Activated naive CD4-positive, alpha-beta T cell treated with anti-CD3 and anti-CD28 coated beads, Interleukin-2, amount 50 U/mL, for 16 hours (primary cell): ENCODE measurements around the gene NEMP1.
"Not testable (repeated sequence)": the region's sequence is repeated elsewhere in the genome, so short reads cannot be mapped to it uniquely, and the experiment has no call there.

Experiments used
- DNase-seq: peaks from one replicate; pipeline ENCODE4 v3.0.0-alpha.2; 2020

NEMP1 gene

GRCh38 chr12:57090490-57090889 is 11.9 kb upstream of the NEMP1 start:
- DNase-seq = no peak

DNA sequence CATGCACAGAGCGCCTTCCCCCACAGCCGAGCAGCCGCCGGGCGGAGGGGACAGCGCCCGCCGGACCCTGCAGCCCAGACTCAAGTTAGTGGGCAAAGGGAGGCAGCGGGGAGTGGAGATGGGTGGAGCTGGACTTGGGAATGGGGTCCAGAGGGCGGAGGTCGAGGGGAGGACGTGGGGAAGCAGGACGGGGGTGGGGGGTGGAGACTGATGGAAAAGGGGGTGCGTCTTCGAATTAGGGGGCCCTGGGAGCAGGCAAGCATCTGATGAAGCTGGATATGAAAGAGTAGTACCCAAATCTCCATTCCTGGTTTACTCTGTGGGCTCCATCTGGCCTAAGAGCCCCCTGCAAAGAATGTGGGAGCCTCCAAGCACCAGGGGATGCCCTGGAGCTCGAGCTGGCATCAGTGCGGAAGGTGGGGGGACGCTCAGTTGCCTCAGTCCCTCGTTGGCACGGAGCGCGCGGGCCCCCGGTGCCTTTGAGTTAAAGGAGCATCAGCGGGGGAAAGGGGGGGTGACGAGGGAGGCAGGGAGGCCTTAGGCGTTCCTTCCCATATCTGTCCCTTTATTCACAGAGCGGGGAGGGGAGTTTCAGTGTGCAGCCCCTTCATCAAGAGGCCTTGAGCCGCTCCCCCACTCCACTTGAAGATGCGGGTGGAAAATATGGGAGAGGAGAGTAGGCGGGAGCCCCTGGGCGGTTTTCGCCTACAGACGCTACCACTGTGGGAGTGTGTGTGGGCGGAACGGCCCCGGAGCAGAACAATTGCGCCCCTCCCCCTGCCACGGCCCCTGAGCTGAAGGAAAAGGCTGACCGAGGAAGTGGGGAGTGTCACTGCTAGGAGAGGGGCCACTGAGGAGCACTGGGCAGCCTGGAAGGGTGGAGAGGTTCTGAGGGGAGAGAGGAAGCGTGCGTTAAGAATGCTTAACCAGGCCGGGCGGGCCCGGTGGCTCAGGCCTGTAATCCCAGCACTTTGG is 11.0 kb upstream of the NEMP1 start:
- peak; percentile 73 for DNase-seq

GRCh38 chr12:57088354-57089270 is 10.0 kb upstream of the NEMP1 start, which contains the start of gene NAB2:
TSS of gene NAB2 (plus strand) at chr12:57089114. CDS start at chr12:57089272, 158 bp downstream.
- DNase-seq = peak; percentile 80

DNA sequence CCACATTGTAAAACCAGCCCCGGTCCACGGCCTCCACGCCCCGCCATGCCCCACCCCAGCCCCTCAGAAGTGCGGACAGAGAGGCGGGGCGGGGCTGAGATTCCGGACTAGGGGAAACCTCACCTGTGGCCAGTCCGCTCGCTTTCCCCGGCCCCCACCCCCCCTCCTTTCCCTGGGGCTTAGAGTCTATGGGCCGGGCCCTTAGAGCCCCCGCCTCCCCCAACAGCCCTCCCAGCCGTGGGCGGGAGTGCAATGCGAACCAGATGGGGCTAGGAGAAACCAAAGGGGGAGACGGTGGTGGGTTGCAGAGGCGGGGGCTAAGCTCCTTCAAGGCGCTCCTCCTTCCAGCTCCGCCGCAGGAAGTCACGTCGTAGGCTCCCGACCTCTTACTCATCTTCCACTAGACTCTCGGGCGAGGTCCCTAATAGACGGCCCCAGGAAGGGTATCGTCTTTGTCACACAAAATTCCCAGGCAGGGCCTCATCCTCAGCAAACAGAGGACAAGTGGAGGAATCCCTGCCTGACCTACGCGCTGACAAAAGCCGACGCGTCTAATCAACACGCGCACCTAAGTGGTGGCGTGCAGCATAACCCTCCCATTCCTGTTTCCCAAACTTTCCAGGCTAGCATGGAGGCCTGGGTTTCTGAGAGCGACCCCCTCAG is 9.2 kb upstream of the NEMP1 start:
- DNase-seq = peak; percentile 85

GRCh38 chr12:57087010-57087690 is 8.6 kb upstream of the NEMP1 start:
- peak; percentile 93 for DNase-seq

- DNase-seq = peak; percentile 62
These were observed 8.0 kb upstream of the NEMP1 start for GRCh38 chr12:57086493-57087009.

DNA sequence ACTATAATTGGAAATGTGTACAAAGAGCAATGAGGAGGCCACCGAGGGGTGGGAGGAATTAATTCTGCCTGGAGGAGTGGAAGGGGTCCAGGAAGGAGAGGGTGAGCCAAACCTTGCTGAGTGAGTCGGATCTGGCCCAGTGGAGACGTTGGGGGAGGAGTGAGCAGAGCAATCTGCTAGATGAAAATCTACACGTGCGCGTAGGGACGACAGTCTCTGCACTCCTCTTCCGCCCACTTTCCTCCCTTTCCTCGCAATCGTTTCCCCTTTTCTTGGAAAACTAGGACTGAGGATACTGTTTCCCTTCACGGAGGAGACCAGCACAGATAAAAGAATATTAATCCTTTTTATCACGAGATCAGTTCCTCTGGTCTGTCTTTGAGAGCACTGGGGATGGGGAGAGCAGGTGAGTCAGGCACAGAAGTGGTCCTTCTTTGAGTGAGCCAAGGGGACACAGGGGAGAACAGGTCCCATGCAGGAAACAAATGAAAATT is 7.5 kb upstream of the NEMP1 start:
- peak; percentile 44 for DNase-seq

- DNase-seq = no peak
These were observed 2.3 kb upstream of the NEMP1 start for GRCh38 chr12:57080855-57081254.

- DNase-seq = no peak
These were observed 1.2 kb upstream of the NEMP1 start for GRCh38 chr12:57079821-57080220.

DNA sequence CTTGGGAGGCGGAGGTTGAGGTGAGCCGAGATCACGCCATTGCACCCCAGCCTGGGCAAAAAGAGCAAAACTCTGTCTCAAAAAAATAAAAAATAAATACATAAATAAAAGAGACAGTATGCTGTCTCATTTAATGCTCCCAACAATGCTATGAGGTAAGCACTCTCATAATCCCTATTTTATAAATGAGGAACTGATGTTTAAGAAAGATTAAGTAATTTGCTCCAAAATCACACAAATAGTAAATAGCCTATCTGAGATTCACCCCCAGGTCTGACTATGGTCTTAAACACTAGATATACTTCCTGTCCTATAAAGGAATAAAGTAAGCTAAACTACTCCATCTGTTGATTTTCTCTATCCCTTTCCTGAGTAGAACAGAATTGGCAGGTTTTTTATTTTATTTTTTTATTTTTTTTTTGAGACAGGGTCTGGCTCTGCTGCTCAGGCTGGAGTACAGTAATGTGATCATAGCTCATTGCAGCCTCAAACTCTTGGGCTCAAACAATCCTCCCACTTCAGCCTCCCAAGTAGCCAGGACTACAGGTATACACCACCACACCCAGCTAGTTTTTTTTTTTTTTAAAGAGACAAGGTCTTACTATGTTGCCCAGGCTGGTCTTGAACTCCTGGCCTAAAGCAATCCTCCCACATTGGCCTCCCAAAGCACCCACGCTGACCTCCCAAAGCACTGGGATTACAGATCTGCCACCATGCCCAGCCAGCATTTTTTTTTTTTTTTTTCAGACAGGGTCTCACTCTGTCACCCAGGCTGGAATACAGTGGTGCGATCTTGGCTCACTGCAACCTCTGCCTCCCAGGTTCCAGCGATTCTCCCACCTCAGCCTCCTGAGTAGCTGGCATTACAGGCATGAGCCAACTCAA is 4.8 kb downstream of the NEMP1 start:
- not testable (repeated sequence) for DNase-seq

DNA sequence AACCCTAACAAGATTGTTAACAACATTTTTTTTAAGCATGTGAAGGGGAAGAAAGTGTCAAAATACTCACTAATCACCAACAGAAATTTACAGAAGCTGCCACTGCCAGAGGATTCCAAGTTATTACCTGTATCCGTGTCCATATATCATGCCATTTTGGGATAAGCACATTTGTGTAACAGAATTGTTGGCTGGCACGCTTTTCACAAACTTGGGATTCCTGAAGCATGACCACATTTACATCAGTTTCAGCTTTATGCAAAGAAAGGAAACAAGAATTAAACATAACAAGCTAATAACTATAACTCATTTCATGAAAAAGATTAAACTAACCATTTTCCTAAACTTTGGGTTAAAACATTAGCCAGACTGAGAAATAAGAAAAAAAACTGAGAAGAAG is 5.9 kb downstream of the NEMP1 start:
- no peak for DNase-seq

DNA sequence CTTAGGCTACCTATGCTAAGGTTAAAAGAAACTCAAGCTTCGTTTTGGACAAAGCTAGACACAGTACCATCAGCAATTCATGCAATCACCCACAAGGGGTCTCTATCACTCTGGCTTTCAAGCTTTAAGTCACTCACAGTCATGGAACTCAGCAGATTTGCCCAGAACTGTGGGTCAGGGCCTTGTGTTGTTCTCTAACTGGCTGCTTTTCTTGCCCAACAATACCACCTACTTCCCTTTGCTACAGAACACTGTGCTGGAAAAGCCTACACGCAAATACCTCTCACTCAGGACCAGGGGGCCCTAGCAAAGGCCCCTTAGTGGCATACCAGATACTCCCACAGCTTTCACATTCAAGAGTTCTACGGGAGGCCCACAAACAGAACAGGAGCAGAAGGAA is 9.1 kb downstream of the NEMP1 start:
- peak; percentile 45 for DNase-seq

DNA sequence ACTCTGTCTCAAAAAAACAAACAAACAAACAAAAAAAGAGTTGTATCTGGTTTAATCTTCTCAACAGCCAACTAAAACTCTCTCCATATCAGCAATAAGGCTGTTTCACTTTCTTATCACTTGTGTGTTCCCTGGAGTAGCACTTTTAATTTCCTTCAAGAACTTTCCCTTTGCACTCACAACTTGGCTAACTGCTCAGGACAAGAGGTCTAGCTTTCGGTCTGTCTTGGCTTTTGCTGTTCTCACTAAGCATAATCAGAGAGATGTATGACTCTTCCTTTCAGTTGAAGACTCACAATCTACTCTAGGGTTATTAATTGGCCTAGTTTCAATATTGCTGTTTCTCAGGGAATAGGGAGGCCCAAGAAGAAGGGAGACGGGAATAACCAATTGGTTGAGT is 12.3 kb downstream of the NEMP1 start:
- DNase-seq = no peak

DNA sequence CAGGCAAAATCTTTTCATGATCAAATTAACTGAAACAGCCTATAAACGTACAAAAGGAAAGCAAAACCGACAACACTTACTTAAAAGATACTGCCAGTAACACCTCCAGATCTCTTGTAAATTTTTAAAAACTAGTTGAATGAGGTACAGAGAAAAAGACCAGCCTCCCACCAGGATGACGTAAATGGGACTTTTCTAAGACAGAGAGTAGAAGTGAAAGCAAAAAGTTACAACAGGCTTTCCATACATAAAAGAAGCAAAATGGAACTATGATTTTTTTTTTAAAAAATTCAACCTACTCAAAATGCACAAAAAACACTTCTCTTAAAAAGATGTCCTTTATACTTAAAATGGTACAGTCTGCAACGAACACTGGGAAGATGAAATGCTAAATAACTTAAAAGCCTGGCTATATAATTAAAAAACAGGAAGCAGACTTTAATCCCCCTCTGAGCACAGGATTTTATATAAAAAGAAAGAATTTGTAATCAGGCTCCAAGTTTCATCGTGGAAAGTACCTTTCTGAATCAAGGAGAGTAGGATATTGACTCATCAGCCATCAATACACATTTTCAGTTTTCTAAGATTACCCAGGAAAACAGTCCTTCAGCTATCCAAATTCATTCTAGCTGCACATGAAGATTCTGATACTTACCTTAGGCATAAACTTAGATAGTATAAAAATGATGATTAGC is 14.5 kb downstream of the NEMP1 start:
- peak; percentile 55 for DNase-seq

DNA sequence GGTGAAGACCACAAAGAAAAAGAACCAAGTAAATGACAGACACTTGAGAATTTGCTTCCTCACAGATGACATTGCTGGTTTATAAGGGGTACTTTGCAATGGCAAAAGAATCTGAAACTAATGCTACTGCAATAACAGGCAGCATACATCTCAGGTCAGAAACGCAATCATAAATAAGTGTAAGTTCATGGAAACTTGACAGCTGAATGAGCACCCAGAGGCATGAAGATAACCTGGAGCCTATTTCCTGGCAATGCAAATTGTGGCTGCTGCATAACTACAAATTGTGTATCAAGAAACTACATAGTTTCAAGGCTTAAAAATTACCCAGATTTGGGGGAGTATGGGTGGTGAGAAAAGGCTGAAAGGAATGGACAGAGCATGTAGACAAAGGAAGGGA is 20.1 kb downstream of the NEMP1 start:
- DNase-seq = no peak

- DNase-seq = no peak
These were observed 21.4 kb downstream of the NEMP1 start for GRCh38 chr12:57057067-57057751.

- no peak for DNase-seq
These were observed 22.8 kb downstream of the NEMP1 start for GRCh38 chr12:57055824-57056223.

DNA sequence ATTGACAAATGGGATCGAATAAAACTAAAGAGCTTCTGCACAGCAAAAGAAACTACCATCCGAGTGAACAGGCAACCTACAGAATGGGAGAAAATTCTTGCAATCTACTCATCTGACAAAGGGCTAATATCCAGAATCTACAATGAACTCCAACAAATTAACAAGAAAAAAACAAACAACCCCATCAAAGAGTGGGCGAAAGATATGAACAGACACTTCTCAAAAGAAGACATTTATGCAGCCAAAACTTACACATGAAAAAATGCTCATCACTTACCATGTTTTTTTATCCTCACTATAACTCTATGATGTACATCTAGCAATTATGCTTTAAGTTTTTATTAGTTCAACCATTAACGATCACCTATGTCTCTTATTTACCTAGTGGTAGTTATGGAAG is 24.7 kb downstream of the NEMP1 start:
- DNase-seq = not testable (repeated sequence)

GRCh38 chr12:57053146-57053545 is 25.4 kb downstream of the NEMP1 start:
- not testable (repeated sequence) for DNase-seq

DNA sequence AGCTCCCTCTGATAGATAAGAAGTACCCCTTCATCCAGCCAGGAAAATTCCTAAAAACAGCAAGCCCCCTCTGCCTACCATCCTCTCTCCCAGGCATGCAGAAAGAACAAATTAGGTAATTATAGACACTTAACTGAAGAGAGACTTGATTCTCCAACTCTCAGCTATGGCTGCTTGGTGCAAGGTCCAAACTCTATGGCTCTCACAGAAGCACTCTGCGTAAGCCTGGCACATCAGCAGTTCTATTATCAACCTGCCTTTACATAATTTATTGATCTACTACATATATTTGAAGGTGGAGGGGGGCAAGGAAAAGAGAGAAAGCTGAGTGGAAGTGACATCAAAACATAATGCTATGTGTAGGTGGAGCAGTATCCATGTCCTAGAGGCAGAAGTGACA is 27.6 kb downstream of the NEMP1 start:
- no peak for DNase-seq
